Tibial artery (tissue), 4 donors: ENCODE data around the gene NXN.

Experiments used
- DNase-seq, 2 donors: peaks; one replicate each; pipeline ENCODE4 v3.0.0-alpha.2; 2019
- H3K27ac ChIP-seq, 2 donors: fragments of 200-600 bp; sonication (generic) in 1 of 2; 1 replicate in 1 of 2; 2 replicates in 1 of 2; pipeline ENCODE4 v1.5.1; 2018 to 2019; ENCODE audit warnings: mild to moderate bottlenecking in 1 of 2
- H3K27me3 ChIP-seq, 2 donors: fragments of 200-600 bp; sonication (generic) in 1 of 2; one replicate each; pipeline versions ENCODE4 v1.5.1 to v1.6.0; 2016 to 2019
- H3K36me3 ChIP-seq, 3 donors: fragments of 200-600 bp; sonication (generic) in 2 of 3; one replicate each; pipeline ENCODE4 v1.5.1; 2016 to 2019; ENCODE audit warnings: mild to moderate bottlenecking in 2 of 3
- H3K4me1 ChIP-seq, 4 donors: fragments of 200-600 bp; sonication (generic) in 2 of 4; 1 replicate in 3 of 4; 2 replicates in 1 of 4; pipeline ENCODE4 v1.5.1; 2016 to 2019
- H3K4me3 ChIP-seq, 2 donors: fragments of 200-600 bp; sonication (generic) in 1 of 2; 1 replicate in 1 of 2; 2 replicates in 1 of 2; pipeline ENCODE4 v1.5.1; 2018 to 2019; ENCODE audit warnings: mild to moderate bottlenecking in 2 of 2
- H3K9me3 ChIP-seq, 3 donors: fragments of 200-600 bp; sonication (generic) in 1 of 3; one replicate each; pipeline ENCODE4 v1.5.1; 2016 to 2019
- CTCF ChIP-seq, 2 experiments: fragments of 200-600 bp in 1 of 2; fragments of 450-650 bp in 1 of 2; IDR thresholded peaks; one replicate each; pipeline ENCODE4 v1.5.1; 2017 to 2019; ENCODE audit warnings: antibody characterized with exemption in 2 of 2, mild to moderate bottlenecking in 1 of 2, moderate library complexity in 1 of 2
- intact Hi-C: fragments of 100-400 bp; cut with DNase I; formaldehyde crosslinking; loops from one replicate; pipeline ENCODE4 v1.15.0; 2023; ENCODE audit warnings: low total_unique reads

Gene NXN

GRCh38 chr17:1022278-1023024 is 42.9 kb upstream of the NXN start:
- Histone ChIP-seq H3K4me1 (peaks cover 6 to 81% (median 73%) of the 10 kb centered on the region in 4 donors), H3K9me3 (no peaks in the 10 kb centered on the region), H3K4me3 (peak overlapping the region; percentile 5 to 36), H3K36me3 (peaks cover 0 to 35% (median 0%) of the 10 kb centered on the region in 3 donors), H3K27ac (peak overlapping the region; percentile 77 to 81), H3K27me3 (no peaks in the 10 kb centered on the region)
- intact Hi-C loops = no loop called here
- no peak for TF ChIP-seq CTCF (IDR thresholded peaks at IDR 0.05)
- peak; percentile 76 to 97 for DNase-seq

GRCh38 chr17:1021147-1021546 is 41.6 kb upstream of the NXN start:
- TF ChIP-seq CTCF (IDR thresholded peaks at IDR 0.05) = no peak
- peaks cover 6 to 72% (median 60%) of the 10 kb centered on the region in 4 donors for H3K4me1 ChIP-seq

GRCh38 chr17:1019451-1019850 is 39.9 kb upstream of the NXN start:
- H3K4me1 ChIP-seq = peaks cover 6 to 64% (median 54%) of the 10 kb centered on the region in 4 donors
- no peak for TF ChIP-seq CTCF (IDR thresholded peaks at IDR 0.05)
- peaks cover 0 to 23% (median 0%) of the 10 kb centered on the region in 3 donors for H3K36me3 ChIP-seq
- H3K27me3 ChIP-seq = no peaks in the 10 kb centered on the region
- peak; percentile 56 to 87 for DNase-seq
- no peaks in the 10 kb centered on the region for H3K9me3 ChIP-seq
- intact Hi-C loops = no loop called here
- H3K4me3 ChIP-seq = no peak overlapping the region
- peak overlapping the region; percentile 77 to 81 for H3K27ac ChIP-seq

More at GRCh38 chr17:1021147-1021546, 41.6 kb upstream of the NXN start:
- intact Hi-C loops = no loop called here
- Histone ChIP-seq H3K4me3 (no peak overlapping the region), H3K36me3 (peaks cover 0 to 34% (median 0%) of the 10 kb centered on the region in 3 donors), H3K27ac (peak overlapping the region; percentile 77 to 81), H3K27me3 (no peaks in the 10 kb centered on the region), H3K9me3 (no peaks in the 10 kb centered on the region)
- no peak for DNase-seq

GRCh38 chr17:1018547-1018946 is 39.0 kb upstream of the NXN start:
- H3K4me1 ChIP-seq = peaks cover 6 to 64% (median 53%) of the 10 kb centered on the region in 4 donors
- H3K27ac ChIP-seq = peak overlapping the region; percentile 77 to 81
- no peak for DNase-seq
- no peaks in the 10 kb centered on the region for H3K9me3 ChIP-seq
- peaks cover 0 to 23% (median 0%) of the 10 kb centered on the region in 3 donors for H3K36me3 ChIP-seq
- no peak overlapping the region for H3K4me3 ChIP-seq
- intact Hi-C loops = no loop called here
- no peaks in the 10 kb centered on the region for H3K27me3 ChIP-seq
- no peak for TF ChIP-seq CTCF (IDR thresholded peaks at IDR 0.05)

GRCh38 chr17:1013729-1014090 is 34.1 kb upstream of the NXN start:
- Histone ChIP-seq H3K4me3 (no peak overlapping the region), H3K27me3 (no peaks in the 10 kb centered on the region), H3K4me1 (peaks cover 3 to 37% (median 24%) of the 10 kb centered on the region in 4 donors), H3K27ac (no peak overlapping the region), H3K36me3 (peaks cover 33 to 52% (median 41%) of the 10 kb centered on the region in 3 donors), H3K9me3 (no peaks in the 10 kb centered on the region)
- no peak for TF ChIP-seq CTCF (IDR thresholded peaks at IDR 0.05)
- intact Hi-C loops = no loop called here
- no peak for DNase-seq
